GM23338 (cell line): Measurements from ENCODE around the gene NUDT4B.
"Not testable (repeated sequence)": the region's sequence is repeated elsewhere in the genome, so short reads cannot be mapped to it uniquely, and the experiment has no call there.

ENCODE experiments used
- CREB1 ChIP-seq: fragments of 250-450 bp; sonication (Bioruptor Pico); IDR thresholded peaks from 2 replicates; pipeline ENCODE4 v1.5.0; 2020; ENCODE audit warnings: low read depth, mild to moderate bottlenecking, moderate library complexity
- EZH2 ChIP-seq: fragments of 200-600 bp; sonication (generic); IDR thresholded peaks from one replicate; pipeline ENCODE4 v1.8.0; 2017; ENCODE audit warnings: antibody characterized with exemption, mild to moderate bottlenecking, low read depth; ENCODE audit not compliant: unreplicated experiment
- EZH2phosphoT487 ChIP-seq: fragments of 200-600 bp; sonication (generic); IDR thresholded peaks from one replicate; pipeline ENCODE4 v1.8.1; 2018; ENCODE audit warnings: antibody characterized with exemption; ENCODE audit not compliant: unreplicated experiment
- JUNB ChIP-seq: IDR thresholded peaks from one replicate; pipeline ENCODE4 v1.6.1; 2016; ENCODE audit warnings: antibody characterized with exemption; ENCODE audit not compliant: unreplicated experiment
- NANOG ChIP-seq: IDR thresholded peaks from 2 replicates; pipeline ENCODE4 v1.6.1; 2016; ENCODE audit warnings: antibody characterized with exemption, borderline replicate concordance
- POLR2AphosphoS5 ChIP-seq: IDR thresholded peaks from 2 replicates; pipeline ENCODE4 v1.6.1; 2016; ENCODE audit warnings: antibody characterized with exemption, low read depth
- ZNF114 ChIP-seq: fragments of 250-450 bp; sonication (Bioruptor Pico); IDR thresholded peaks from 2 replicates; pipeline ENCODE4 v1.5.0; 2020; ENCODE audit warnings: mild to moderate bottlenecking, moderate library complexity
- ZNF331 ChIP-seq: fragments of 250-450 bp; sonication (Bioruptor Pico); IDR thresholded peaks from 2 replicates; pipeline ENCODE4 v1.5.0; 2020; ENCODE audit warnings: low read depth, mild to moderate bottlenecking, moderate library complexity
- TF ChIP-seq, protein P1 (sequence below), 2 experiments: fragments of 200-600 bp in 1 of 2; sonication (generic) in 1 of 2; conservative IDR thresholded peaks; 2 replicates each; pipeline versions ENCODE4 v1.5.1 to v1.6.1; 2016 to 2017; ENCODE audit warnings: antibody characterized with exemption in 2 of 2, low read depth in 2 of 2, mild to moderate bottlenecking in 2 of 2, moderate library complexity in 1 of 2
- TF ChIP-seq, protein P2 (sequence below): fragments of 250-450 bp; sonication (Bioruptor Pico); IDR thresholded peaks from 2 replicates; pipeline ENCODE4 v1.5.0; 2020; ENCODE audit warnings: mild to moderate bottlenecking, moderate library complexity
- TF ChIP-seq, protein P3 (sequence below): IDR thresholded peaks from one replicate; pipeline ENCODE4 v1.6.1; 2018; ENCODE audit warnings: antibody characterized with exemption; ENCODE audit not compliant: unreplicated experiment
- TF ChIP-seq, protein P4 (sequence below): IDR thresholded peaks from 2 replicates; pipeline ENCODE4 v1.6.1; 2016; ENCODE audit warnings: antibody characterized with exemption

DNA sequence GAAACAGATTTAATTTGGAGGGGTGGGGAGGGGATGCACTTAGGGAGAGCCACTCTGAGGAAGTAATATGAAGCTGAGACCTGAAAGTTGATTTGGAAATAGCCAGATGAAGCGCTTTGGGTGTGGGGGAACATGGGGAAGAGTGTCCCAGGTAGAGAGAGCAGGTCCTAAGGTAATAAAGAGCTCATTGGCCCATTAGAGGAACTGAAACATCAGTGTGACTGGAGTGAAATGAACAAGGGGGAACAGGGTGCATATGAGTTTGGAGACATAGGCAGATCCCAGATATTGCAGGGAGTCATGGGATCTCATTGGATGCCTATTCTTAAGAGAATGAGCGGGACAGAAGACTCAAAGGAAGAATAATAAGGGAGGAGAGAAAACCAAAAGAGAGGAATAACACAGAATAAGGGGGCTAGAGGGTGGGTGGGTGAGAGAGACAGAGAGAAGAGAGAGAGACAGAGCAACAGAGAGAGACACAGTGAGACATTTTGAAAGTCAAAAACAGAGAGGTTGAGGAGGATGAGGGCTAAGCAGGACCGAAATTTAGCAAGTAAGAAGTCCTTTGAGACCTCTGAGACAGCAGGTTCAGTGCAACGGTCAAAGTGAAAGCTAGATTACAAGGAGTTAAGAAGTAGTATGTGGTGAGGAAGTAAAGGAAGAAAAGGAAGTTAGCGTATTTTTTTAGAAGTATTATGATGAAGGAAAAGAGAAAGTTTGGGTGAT is 14.8 kb upstream of the NUDT4B start:
- TF ChIP-seq, protein P1, sequence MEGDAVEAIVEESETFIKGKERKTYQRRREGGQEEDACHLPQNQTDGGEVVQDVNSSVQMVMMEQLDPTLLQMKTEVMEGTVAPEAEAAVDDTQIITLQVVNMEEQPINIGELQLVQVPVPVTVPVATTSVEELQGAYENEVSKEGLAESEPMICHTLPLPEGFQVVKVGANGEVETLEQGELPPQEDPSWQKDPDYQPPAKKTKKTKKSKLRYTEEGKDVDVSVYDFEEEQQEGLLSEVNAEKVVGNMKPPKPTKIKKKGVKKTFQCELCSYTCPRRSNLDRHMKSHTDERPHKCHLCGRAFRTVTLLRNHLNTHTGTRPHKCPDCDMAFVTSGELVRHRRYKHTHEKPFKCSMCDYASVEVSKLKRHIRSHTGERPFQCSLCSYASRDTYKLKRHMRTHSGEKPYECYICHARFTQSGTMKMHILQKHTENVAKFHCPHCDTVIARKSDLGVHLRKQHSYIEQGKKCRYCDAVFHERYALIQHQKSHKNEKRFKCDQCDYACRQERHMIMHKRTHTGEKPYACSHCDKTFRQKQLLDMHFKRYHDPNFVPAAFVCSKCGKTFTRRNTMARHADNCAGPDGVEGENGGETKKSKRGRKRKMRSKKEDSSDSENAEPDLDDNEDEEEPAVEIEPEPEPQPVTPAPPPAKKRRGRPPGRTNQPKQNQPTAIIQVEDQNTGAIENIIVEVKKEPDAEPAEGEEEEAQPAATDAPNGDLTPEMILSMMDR (conservative IDR thresholded peaks at IDR 0.05; ENCODE audit: low read depth in 2 of 2), result not testable (repeated sequence)
- TF ChIP-seq POLR2AphosphoS5; EZH2phosphoT487; CREB1; EZH2; ZNF114 (CRISPR knock-in tag); JUNB; NANOG; ZNF331: not testable (repeated sequence)
- TF ChIP-seq, protein P2, sequence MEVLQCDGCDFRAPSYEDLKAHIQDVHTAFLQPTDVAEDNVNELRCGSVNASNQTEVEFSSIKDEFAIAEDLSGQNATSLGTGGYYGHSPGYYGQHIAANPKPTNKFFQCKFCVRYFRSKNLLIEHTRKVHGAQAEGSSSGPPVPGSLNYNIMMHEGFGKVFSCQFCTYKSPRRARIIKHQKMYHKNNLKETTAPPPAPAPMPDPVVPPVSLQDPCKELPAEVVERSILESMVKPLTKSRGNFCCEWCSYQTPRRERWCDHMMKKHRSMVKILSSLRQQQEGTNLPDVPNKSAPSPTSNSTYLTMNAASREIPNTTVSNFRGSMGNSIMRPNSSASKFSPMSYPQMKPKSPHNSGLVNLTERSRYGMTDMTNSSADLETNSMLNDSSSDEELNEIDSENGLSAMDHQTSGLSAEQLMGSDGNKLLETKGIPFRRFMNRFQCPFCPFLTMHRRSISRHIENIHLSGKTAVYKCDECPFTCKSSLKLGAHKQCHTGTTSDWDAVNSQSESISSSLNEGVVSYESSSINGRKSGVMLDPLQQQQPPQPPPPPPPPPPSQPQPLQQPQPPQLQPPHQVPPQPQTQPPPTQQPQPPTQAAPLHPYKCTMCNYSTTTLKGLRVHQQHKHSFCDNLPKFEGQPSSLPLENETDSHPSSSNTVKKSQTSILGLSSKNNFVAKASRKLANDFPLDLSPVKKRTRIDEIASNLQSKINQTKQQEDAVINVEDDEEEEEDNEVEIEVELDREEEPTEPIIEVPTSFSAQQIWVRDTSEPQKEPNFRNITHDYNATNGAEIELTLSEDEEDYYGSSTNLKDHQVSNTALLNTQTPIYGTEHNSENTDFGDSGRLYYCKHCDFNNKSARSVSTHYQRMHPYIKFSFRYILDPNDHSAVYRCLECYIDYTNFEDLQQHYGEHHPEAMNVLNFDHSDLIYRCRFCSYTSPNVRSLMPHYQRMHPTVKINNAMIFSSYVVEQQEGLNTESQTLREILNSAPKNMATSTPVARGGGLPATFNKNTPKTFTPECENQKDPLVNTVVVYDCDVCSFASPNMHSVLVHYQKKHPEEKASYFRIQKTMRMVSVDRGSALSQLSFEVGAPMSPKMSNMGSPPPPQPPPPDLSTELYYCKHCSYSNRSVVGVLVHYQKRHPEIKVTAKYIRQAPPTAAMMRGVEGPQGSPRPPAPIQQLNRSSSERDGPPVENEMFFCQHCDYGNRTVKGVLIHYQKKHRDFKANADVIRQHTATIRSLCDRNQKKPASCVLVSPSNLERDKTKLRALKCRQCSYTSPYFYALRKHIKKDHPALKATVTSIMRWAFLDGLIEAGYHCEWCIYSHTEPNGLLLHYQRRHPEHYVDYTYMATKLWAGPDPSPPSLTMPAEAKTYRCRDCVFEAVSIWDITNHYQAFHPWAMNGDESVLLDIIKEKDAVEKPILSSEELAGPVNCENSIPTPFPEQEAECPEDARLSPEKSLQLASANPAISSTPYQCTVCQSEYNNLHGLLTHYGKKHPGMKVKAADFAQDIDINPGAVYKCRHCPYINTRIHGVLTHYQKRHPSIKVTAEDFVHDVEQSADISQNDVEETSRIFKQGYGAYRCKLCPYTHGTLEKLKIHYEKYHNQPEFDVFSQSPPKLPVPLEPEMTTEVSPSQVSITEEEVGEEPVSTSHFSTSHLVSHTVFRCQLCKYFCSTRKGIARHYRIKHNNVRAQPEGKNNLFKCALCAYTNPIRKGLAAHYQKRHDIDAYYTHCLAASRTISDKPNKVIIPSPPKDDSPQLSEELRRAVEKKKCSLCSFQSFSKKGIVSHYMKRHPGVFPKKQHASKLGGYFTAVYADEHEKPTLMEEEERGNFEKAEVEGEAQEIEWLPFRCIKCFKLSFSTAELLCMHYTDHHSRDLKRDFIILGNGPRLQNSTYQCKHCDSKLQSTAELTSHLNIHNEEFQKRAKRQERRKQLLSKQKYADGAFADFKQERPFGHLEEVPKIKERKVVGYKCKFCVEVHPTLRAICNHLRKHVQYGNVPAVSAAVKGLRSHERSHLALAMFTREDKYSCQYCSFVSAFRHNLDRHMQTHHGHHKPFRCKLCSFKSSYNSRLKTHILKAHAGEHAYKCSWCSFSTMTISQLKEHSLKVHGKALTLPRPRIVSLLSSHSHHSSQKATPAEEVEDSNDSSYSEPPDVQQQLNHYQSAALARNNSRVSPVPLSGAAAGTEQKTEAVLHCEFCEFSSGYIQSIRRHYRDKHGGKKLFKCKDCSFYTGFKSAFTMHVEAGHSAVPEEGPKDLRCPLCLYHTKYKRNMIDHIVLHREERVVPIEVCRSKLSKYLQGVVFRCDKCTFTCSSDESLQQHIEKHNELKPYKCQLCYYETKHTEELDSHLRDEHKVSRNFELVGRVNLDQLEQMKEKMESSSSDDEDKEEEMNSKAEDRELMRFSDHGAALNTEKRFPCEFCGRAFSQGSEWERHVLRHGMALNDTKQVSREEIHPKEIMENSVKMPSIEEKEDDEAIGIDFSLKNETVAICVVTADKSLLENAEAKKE, result not testable (repeated sequence)
- TF ChIP-seq, protein P3, sequence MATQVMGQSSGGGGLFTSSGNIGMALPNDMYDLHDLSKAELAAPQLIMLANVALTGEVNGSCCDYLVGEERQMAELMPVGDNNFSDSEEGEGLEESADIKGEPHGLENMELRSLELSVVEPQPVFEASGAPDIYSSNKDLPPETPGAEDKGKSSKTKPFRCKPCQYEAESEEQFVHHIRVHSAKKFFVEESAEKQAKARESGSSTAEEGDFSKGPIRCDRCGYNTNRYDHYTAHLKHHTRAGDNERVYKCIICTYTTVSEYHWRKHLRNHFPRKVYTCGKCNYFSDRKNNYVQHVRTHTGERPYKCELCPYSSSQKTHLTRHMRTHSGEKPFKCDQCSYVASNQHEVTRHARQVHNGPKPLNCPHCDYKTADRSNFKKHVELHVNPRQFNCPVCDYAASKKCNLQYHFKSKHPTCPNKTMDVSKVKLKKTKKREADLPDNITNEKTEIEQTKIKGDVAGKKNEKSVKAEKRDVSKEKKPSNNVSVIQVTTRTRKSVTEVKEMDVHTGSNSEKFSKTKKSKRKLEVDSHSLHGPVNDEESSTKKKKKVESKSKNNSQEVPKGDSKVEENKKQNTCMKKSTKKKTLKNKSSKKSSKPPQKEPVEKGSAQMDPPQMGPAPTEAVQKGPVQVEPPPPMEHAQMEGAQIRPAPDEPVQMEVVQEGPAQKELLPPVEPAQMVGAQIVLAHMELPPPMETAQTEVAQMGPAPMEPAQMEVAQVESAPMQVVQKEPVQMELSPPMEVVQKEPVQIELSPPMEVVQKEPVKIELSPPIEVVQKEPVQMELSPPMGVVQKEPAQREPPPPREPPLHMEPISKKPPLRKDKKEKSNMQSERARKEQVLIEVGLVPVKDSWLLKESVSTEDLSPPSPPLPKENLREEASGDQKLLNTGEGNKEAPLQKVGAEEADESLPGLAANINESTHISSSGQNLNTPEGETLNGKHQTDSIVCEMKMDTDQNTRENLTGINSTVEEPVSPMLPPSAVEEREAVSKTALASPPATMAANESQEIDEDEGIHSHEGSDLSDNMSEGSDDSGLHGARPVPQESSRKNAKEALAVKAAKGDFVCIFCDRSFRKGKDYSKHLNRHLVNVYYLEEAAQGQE, result not testable (repeated sequence)
- TF ChIP-seq, protein P4, sequence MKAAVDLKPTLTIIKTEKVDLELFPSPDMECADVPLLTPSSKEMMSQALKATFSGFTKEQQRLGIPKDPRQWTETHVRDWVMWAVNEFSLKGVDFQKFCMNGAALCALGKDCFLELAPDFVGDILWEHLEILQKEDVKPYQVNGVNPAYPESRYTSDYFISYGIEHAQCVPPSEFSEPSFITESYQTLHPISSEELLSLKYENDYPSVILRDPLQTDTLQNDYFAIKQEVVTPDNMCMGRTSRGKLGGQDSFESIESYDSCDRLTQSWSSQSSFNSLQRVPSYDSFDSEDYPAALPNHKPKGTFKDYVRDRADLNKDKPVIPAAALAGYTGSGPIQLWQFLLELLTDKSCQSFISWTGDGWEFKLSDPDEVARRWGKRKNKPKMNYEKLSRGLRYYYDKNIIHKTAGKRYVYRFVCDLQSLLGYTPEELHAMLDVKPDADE, result not testable (repeated sequence)
